HG02798 (cell line): Measurements from ENCODE around the gene ARHGAP12.

Source experiments
- ATAC-seq: cut with Tn5 transposase; IDR thresholded peaks from one replicate; pipeline ENCODE4 v1.9.1; 2021; ENCODE audit warnings: mild to moderate bottlenecking; ENCODE audit not compliant: unreplicated experiment, poor library complexity

Gene ARHGAP12

GRCh38 chr10:31888442-31888841 is 40.2 kb downstream of the ARHGAP12 start:
- no peak for ATAC-seq

- ATAC-seq: no peak
These were observed 40.8 kb downstream of the ARHGAP12 start for GRCh38 chr10:31887850-31888249.

- no peak for ATAC-seq
These were observed 41.7 kb downstream of the ARHGAP12 start for GRCh38 chr10:31886885-31887284.

GRCh38 chr10:31885971-31886370 is 42.7 kb downstream of the ARHGAP12 start:
- no peak for ATAC-seq

GRCh38 chr10:31884386-31884785 is 44.2 kb downstream of the ARHGAP12 start:
- no peak for ATAC-seq

GRCh38 chr10:31883397-31883796 is 45.2 kb downstream of the ARHGAP12 start:
- no peak for ATAC-seq

GRCh38 chr10:31878486-31878885 is 50.1 kb downstream of the ARHGAP12 start:
- no peak for ATAC-seq

- ATAC-seq: no peak
These were observed 51.8 kb downstream of the ARHGAP12 start for GRCh38 chr10:31876652-31877352.

- ATAC-seq: peak; percentile 80
These were observed 53.0 kb downstream of the ARHGAP12 start for GRCh38 chr10:31875608-31876007.

GRCh38 chr10:31873724-31874123 is 54.9 kb downstream of the ARHGAP12 start:
- no peak for ATAC-seq

GRCh38 chr10:31871266-31872065 is 57.2 kb downstream of the ARHGAP12 start:
- no peak for ATAC-seq

GRCh38 chr10:31867646-31868045 is 61.0 kb downstream of the ARHGAP12 start:
- ATAC-seq: no peak

GRCh38 chr10:31866118-31866670 is 62.4 kb downstream of the ARHGAP12 start:
- ATAC-seq: no peak

- no peak for ATAC-seq
These were observed 63.7 kb downstream of the ARHGAP12 start for GRCh38 chr10:31864834-31865518.

GRCh38 chr10:31855033-31855432 is 73.6 kb downstream of the ARHGAP12 start:
- no peak for ATAC-seq

- no peak for ATAC-seq
These were observed 75.0 kb downstream of the ARHGAP12 start for GRCh38 chr10:31853629-31854028.

GRCh38 chr10:31851216-31851615 is 77.4 kb downstream of the ARHGAP12 start:
- ATAC-seq: no peak

- ATAC-seq: no peak
These were observed 81.1 kb downstream of the ARHGAP12 start for GRCh38 chr10:31847515-31847914.

- no peak for ATAC-seq
These were observed 89.9 kb downstream of the ARHGAP12 start for GRCh38 chr10:31838709-31839108.

GRCh38 chr10:31838065-31838464 is 90.6 kb downstream of the ARHGAP12 start:
- ATAC-seq: no peak
